GM19240 (cell line): ENCODE data around the gene POLD4.

Experiments
- DNase-seq: peaks from one replicate; pipeline ENCODE4 v3.0.0; 2011; ENCODE audit warnings: low spot score; ENCODE audit not compliant: insufficient read length

Gene POLD4

GRCh38 chr11:67389477-67389876, 36.1 kb upstream of the POLD4 start:
- DNase-seq = no peak

- no peak for DNase-seq
Measured at GRCh38 chr11:67387518-67387917, 34.2 kb upstream of the POLD4 start.

- no peak for DNase-seq
Measured at GRCh38 chr11:67387069-67387468, 33.7 kb upstream of the POLD4 start.

GRCh38 chr11:67384851-67385366, 31.6 kb upstream of the POLD4 start:
- no peak for DNase-seq

- no peak for DNase-seq
Measured at GRCh38 chr11:67382276-67383136, 29.2 kb upstream of the POLD4 start.

- no peak for DNase-seq
Measured at GRCh38 chr11:67381244-67381972, 28.1 kb upstream of the POLD4 start.

- no peak for DNase-seq
Measured at GRCh38 chr11:67379061-67380058, 26.0 kb upstream of the POLD4 start.

- DNase-seq = no peak
Measured at GRCh38 chr11:67378544-67378943, 25.2 kb upstream of the POLD4 start.

- DNase-seq = no peak
Measured at GRCh38 chr11:67376873-67377808, 23.8 kb upstream of the POLD4 start.

- no peak for DNase-seq
Measured at GRCh38 chr11:67376063-67376820, 22.9 kb upstream of the POLD4 start.

GRCh38 chr11:67375320-67376055, 22.1 kb upstream of the POLD4 start:
- no peak for DNase-seq

GRCh38 chr11:67374571-67375281, 21.4 kb upstream of the POLD4 start:
- no peak for DNase-seq

- no peak for DNase-seq
Measured at GRCh38 chr11:67373648-67374570, 20.6 kb upstream of the POLD4 start.

- DNase-seq = no peak
Measured at GRCh38 chr11:67372993-67373647, 19.8 kb upstream of the POLD4 start, which contains the start of gene CLCF1. Gene CLCF1 (minus strand): TSS chr11:67373598. CDS start chr11:67373539, 59 bp downstream.

- no peak for DNase-seq
Measured at GRCh38 chr11:67372321-67372992, 19.1 kb upstream of the POLD4 start.

- DNase-seq = no peak
Measured at GRCh38 chr11:67371911-67372320, 18.6 kb upstream of the POLD4 start.
